ENCODE data around the gene DMRTA2. TPM values are rescaled to one million over a fixed set of nuclear protein-coding genes. Genes with fewer than 3 reads are reported as not detected.
A peak's percentile ranks its signal among the peaks of the same experiment; 100 is the strongest.

The DMRTA2 gene
- total RNA-seq (under 1 TPM in 1 of 2 donors, not detected in 1; 0.61 TPM), polyA plus RNA-seq (ENCODE audit: insufficient read length in 2 of 2) (under 1 TPM in 1 of 2 donors, not detected in 1; 0.05 TPM)
- long read RNA-seq, donor 1 = 0 reads
- long read RNA-seq, donor 2 = 0 reads
- long read RNA-seq, donor 3 = 0 reads
- long read RNA-seq, donor 4 = 0 reads

GRCh38 chr1:50422946-50423669 lies at the start of gene DMRTA2:
Gene DMRTA2, minus strand, starts transcription at chr1:50423443. Its CDS starts 1,907 bp downstream, at chr1:50421536.
- no peak within 1 kb of the TSS for H3K27ac ChIP-seq (ENCODE audit: low read depth, low read length)
- peak within 1 kb of the TSS; percentile 29 for H3K4me3 ChIP-seq (ENCODE audit: low read depth, low read length)
- no peaks in the 10 kb centered on the region for H3K36me3 ChIP-seq (ENCODE audit: control insufficient read depth, insufficient read depth, low read length)
- DNase-seq (ENCODE audit: low read depth in 4 of 6, low spot score in 6 of 6) = peak in 2 of 6 donors; percentile 66 to 88
- peaks cover 71% of the 10 kb centered on the region for H3K4me1 ChIP-seq (ENCODE audit: control insufficient read depth, insufficient read depth, low read length)
- no peaks in the 10 kb centered on the region for H3K9me3 ChIP-seq (ENCODE audit: control insufficient read depth, insufficient read depth, low read length)
- WGBS (ENCODE audit: insufficient coverage) = under 1% methylated on average over 61 of the region's 61 CpGs
- peaks cover 97% of the 10 kb centered on the region for H3K27me3 ChIP-seq (ENCODE audit: control insufficient read depth, insufficient read depth, low read length)

- Histone ChIP-seq H3K27ac (ENCODE audit: low read depth, low read length) (no peak overlapping the region), H3K27me3 (ENCODE audit: control insufficient read depth, insufficient read depth, low read length) (no peaks in the 10 kb centered on the region), H3K4me3 (ENCODE audit: low read depth, low read length) (no peak overlapping the region), H3K4me1 (ENCODE audit: control insufficient read depth, insufficient read depth, low read length) (no peaks in the 10 kb centered on the region), H3K36me3 (ENCODE audit: control insufficient read depth, insufficient read depth, low read length) (peaks cover 5% of the 10 kb centered on the region), H3K9me3 (ENCODE audit: control insufficient read depth, insufficient read depth, low read length) (no peaks in the 10 kb centered on the region)
- 97% methylated on average over 2 of the region's 3 CpGs for WGBS (ENCODE audit: insufficient coverage)
- no peak for DNase-seq (ENCODE audit: low read depth in 4 of 6, low spot score in 6 of 6)
Measured at GRCh38 chr1:50471967-50472366, 48.7 kb upstream of the DMRTA2 start.

- no peak overlapping the region for H3K4me3 ChIP-seq (ENCODE audit: low read depth, low read length)
- no peaks in the 10 kb centered on the region for H3K4me1 ChIP-seq (ENCODE audit: control insufficient read depth, insufficient read depth, low read length)
- no peaks in the 10 kb centered on the region for H3K27me3 ChIP-seq (ENCODE audit: control insufficient read depth, insufficient read depth, low read length)
- H3K9me3 ChIP-seq (ENCODE audit: control insufficient read depth, insufficient read depth, low read length) = no peaks in the 10 kb centered on the region
- no peaks in the 10 kb centered on the region for H3K36me3 ChIP-seq (ENCODE audit: control insufficient read depth, insufficient read depth, low read length)
- no peak overlapping the region for H3K27ac ChIP-seq (ENCODE audit: low read depth, low read length)
- no peak for DNase-seq (ENCODE audit: low read depth in 4 of 6, low spot score in 6 of 6)
- 63% methylated on average over 1 of the region's 2 CpGs for WGBS (ENCODE audit: insufficient coverage)
Measured at GRCh38 chr1:50462964-50463363, 39.7 kb upstream of the DMRTA2 start.

GRCh38 chr1:50458507-50458906 lies 35.3 kb upstream of the DMRTA2 start:
- no peak overlapping the region for H3K27ac ChIP-seq (ENCODE audit: low read depth, low read length)
- H3K9me3 ChIP-seq (ENCODE audit: control insufficient read depth, insufficient read depth, low read length) = no peaks in the 10 kb centered on the region
- H3K27me3 ChIP-seq (ENCODE audit: control insufficient read depth, insufficient read depth, low read length) = no peaks in the 10 kb centered on the region
- H3K36me3 ChIP-seq (ENCODE audit: control insufficient read depth, insufficient read depth, low read length) = no peaks in the 10 kb centered on the region
- DNase-seq (ENCODE audit: low read depth in 4 of 6, low spot score in 6 of 6) = peak in 1 of 6 donors; percentile 6
- no peaks in the 10 kb centered on the region for H3K4me1 ChIP-seq (ENCODE audit: control insufficient read depth, insufficient read depth, low read length)
- 92% methylated on average over 2 of the region's 5 CpGs for WGBS (ENCODE audit: insufficient coverage)
- H3K4me3 ChIP-seq (ENCODE audit: low read depth, low read length) = no peak overlapping the region

GRCh38 chr1:50454911-50455310 lies 31.7 kb upstream of the DMRTA2 start:
- no peaks in the 10 kb centered on the region for H3K36me3 ChIP-seq (ENCODE audit: control insufficient read depth, insufficient read depth, low read length)
- 80% methylated on average over 1 of the region's 1 CpG for WGBS (ENCODE audit: insufficient coverage)
- H3K4me1 ChIP-seq (ENCODE audit: control insufficient read depth, insufficient read depth, low read length) = no peaks in the 10 kb centered on the region
- no peak overlapping the region for H3K4me3 ChIP-seq (ENCODE audit: low read depth, low read length)
- DNase-seq (ENCODE audit: low read depth in 4 of 6, low spot score in 6 of 6) = no peak
- no peak overlapping the region for H3K27ac ChIP-seq (ENCODE audit: low read depth, low read length)
- no peaks in the 10 kb centered on the region for H3K9me3 ChIP-seq (ENCODE audit: control insufficient read depth, insufficient read depth, low read length)
- no peaks in the 10 kb centered on the region for H3K27me3 ChIP-seq (ENCODE audit: control insufficient read depth, insufficient read depth, low read length)

GRCh38 chr1:50453266-50453665 lies 30.0 kb upstream of the DMRTA2 start:
- Histone ChIP-seq H3K4me1 (ENCODE audit: control insufficient read depth, insufficient read depth, low read length) (no peaks in the 10 kb centered on the region), H3K27ac (ENCODE audit: low read depth, low read length) (no peak overlapping the region), H3K4me3 (ENCODE audit: low read depth, low read length) (no peak overlapping the region), H3K36me3 (ENCODE audit: control insufficient read depth, insufficient read depth, low read length) (no peaks in the 10 kb centered on the region), H3K9me3 (ENCODE audit: control insufficient read depth, insufficient read depth, low read length) (no peaks in the 10 kb centered on the region), H3K27me3 (ENCODE audit: control insufficient read depth, insufficient read depth, low read length) (no peaks in the 10 kb centered on the region)
- DNase-seq (ENCODE audit: low read depth in 4 of 6, low spot score in 6 of 6) = peak in 1 of 6 donors; percentile 74
- 0% methylated on average over 1 of the region's 7 CpGs for WGBS (ENCODE audit: insufficient coverage)

- Histone ChIP-seq H3K27ac (ENCODE audit: low read depth, low read length) (no peak overlapping the region), H3K36me3 (ENCODE audit: control insufficient read depth, insufficient read depth, low read length) (no peaks in the 10 kb centered on the region), H3K4me1 (ENCODE audit: control insufficient read depth, insufficient read depth, low read length) (no peaks in the 10 kb centered on the region), H3K27me3 (ENCODE audit: control insufficient read depth, insufficient read depth, low read length) (no peaks in the 10 kb centered on the region), H3K9me3 (ENCODE audit: control insufficient read depth, insufficient read depth, low read length) (no peaks in the 10 kb centered on the region), H3K4me3 (ENCODE audit: low read depth, low read length) (no peak overlapping the region)
- DNase-seq (ENCODE audit: low read depth in 4 of 6, low spot score in 6 of 6) = no peak
- WGBS (ENCODE audit: insufficient coverage) = no CpG with 5 or more reads among the region's 1 CpG
Measured at GRCh38 chr1:50452700-50453099, 29.5 kb upstream of the DMRTA2 start.

- Histone ChIP-seq H3K27me3 (ENCODE audit: control insufficient read depth, insufficient read depth, low read length) (no peaks in the 10 kb centered on the region), H3K9me3 (ENCODE audit: control insufficient read depth, insufficient read depth, low read length) (no peaks in the 10 kb centered on the region), H3K27ac (ENCODE audit: low read depth, low read length) (no peak overlapping the region), H3K4me3 (ENCODE audit: low read depth, low read length) (no peak overlapping the region), H3K36me3 (ENCODE audit: control insufficient read depth, insufficient read depth, low read length) (no peaks in the 10 kb centered on the region), H3K4me1 (ENCODE audit: control insufficient read depth, insufficient read depth, low read length) (no peaks in the 10 kb centered on the region)
- DNase-seq (ENCODE audit: low read depth in 4 of 6, low spot score in 6 of 6) = no peak
- WGBS (ENCODE audit: insufficient coverage) = 75% methylated on average over 2 of the region's 4 CpGs
Measured at GRCh38 chr1:50450861-50451653, 27.8 kb upstream of the DMRTA2 start.

- no peak for DNase-seq (ENCODE audit: low read depth in 4 of 6, low spot score in 6 of 6)
- Histone ChIP-seq H3K27me3 (ENCODE audit: control insufficient read depth, insufficient read depth, low read length) (no peaks in the 10 kb centered on the region), H3K4me3 (ENCODE audit: low read depth, low read length) (no peak overlapping the region), H3K27ac (ENCODE audit: low read depth, low read length) (no peak overlapping the region), H3K36me3 (ENCODE audit: control insufficient read depth, insufficient read depth, low read length) (no peaks in the 10 kb centered on the region), H3K9me3 (ENCODE audit: control insufficient read depth, insufficient read depth, low read length) (no peaks in the 10 kb centered on the region), H3K4me1 (ENCODE audit: control insufficient read depth, insufficient read depth, low read length) (no peaks in the 10 kb centered on the region)
- WGBS (ENCODE audit: insufficient coverage) = no CpG with 5 or more reads among the region's 1 CpG
Measured at GRCh38 chr1:50447961-50448360, 24.7 kb upstream of the DMRTA2 start.
